ENCODE data around the gene MUC20.
"Not testable (repeated sequence)": the region's sequence is repeated elsewhere in the genome, so short reads cannot be mapped to it uniquely, and the experiment has no call there.

Gene MUC20

GRCh38 chr3:195757827-195758226, 37.0 kb downstream of the MUC20 start:
- no peak for DNase-seq

GRCh38 chr3:195758721-195759353, 38.1 kb downstream of the MUC20 start:
- no peak for DNase-seq

GRCh38 chr3:195760345-195761122, 39.8 kb downstream of the MUC20 start:
- no peak for DNase-seq

- DNase-seq = no peak
Measured at GRCh38 chr3:195761123-195761566, 40.4 kb downstream of the MUC20 start.

- no peak for DNase-seq
Measured at GRCh38 chr3:195761567-195762248, 40.9 kb downstream of the MUC20 start.

- no peak for DNase-seq
Measured at GRCh38 chr3:195762249-195762585, 41.4 kb downstream of the MUC20 start.

- DNase-seq = no peak
Measured at GRCh38 chr3:195762611-195763010, 41.8 kb downstream of the MUC20 start.

- no peak for DNase-seq
Measured at GRCh38 chr3:195763076-195763830, 42.5 kb downstream of the MUC20 start.

GRCh38 chr3:195763843-195764825, 43.4 kb downstream of the MUC20 start:
- DNase-seq = no peak

GRCh38 chr3:195764961-195765706, 44.4 kb downstream of the MUC20 start:
- no peak for DNase-seq

GRCh38 chr3:195766671-195767070, 45.9 kb downstream of the MUC20 start:
- no peak for DNase-seq

GRCh38 chr3:195767792-195768191, 47.0 kb downstream of the MUC20 start:
- no peak for DNase-seq

GRCh38 chr3:195768414-195768813, 47.6 kb downstream of the MUC20 start:
- no peak for DNase-seq

GRCh38 chr3:195768831-195769303, 48.1 kb downstream of the MUC20 start:
- DNase-seq = no peak

GRCh38 chr3:195769551-195769950, 48.8 kb downstream of the MUC20 start:
- DNase-seq = no peak

- no peak for DNase-seq
Measured at GRCh38 chr3:195770081-195770840, 49.5 kb downstream of the MUC20 start.

GRCh38 chr3:195770841-195771645, 50.3 kb downstream of the MUC20 start:
- not testable (repeated sequence) for DNase-seq

GRCh38 chr3:195771646-195772300, 51.0 kb downstream of the MUC20 start:
- DNase-seq = no peak

Measured in fibroblast of skin of right biceps (primary cell).